GM21619 (cell line): ENCODE results near the gene HMOX2.

Experiments
- ATAC-seq: cut with Tn5 transposase; IDR thresholded peaks from one replicate; pipeline ENCODE4 v1.9.1; 2021; ENCODE audit not compliant: unreplicated experiment

The HMOX2 gene

DNA sequence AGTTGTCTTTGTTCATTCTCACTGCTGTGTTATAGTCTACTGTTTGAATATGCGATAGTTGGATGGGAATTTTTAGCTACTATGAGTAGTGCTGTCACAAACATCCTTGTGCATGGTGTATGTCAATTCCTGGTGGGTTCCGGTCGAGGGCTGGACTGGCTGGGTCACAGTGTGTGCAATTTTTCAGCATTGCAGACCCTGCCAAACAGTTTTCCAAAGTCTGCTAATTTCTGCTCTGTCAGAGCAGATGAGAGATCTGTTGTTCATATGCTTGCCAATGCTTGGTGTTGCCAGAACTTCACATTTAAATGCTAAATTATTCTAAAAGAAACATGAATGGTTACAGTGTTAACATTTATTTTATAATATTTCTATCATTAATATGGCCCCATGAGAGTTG lies 76.3 kb downstream of the HMOX2 start:
- no peak for ATAC-seq

DNA sequence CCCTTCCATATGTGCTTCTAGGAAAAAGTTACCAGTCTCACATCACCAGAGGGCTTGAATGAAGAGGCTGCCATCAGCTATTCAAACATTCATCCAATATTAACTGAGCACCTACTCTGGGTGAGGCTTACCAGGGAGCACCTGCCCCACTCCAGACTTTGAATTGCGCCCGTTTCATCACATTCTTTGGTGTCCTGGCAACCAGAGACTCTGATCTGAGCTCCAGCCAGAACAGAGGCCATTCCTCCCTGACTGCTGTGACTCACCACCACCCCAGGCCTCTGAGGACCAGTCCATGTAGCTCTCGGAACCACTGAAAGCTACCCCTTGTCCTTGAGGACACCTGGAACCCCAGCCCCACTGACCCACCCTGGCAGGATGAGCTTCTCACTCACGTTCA lies 79.9 kb downstream of the HMOX2 start, which contains the start of gene C16orf96:
TSS of gene C16orf96 (plus strand) at position 229 of the 400 bp plus-strand sequence. CDS start at position 379, 150 bp downstream.
- no peak for ATAC-seq

DNA sequence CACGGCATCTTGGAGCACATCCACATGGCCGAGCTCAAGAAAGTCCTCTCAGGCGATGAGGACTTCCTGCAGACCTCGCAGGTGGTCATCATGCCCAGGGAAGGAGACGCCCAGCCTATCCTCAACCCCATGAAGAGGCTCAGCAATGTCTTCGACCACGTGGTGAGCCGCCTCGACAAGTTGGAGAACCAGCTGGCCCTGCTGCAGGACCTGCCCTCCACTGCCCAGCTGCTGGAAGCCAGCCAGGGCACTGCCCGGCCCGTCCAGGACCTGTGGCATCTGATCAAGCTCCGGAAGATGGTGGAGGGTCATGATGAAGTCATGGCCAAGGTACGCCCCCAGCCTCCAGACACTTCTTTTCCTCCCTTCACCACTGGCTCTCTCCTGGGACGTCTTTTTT lies 80.4 kb downstream of the HMOX2 start:
- no peak for ATAC-seq

DNA sequence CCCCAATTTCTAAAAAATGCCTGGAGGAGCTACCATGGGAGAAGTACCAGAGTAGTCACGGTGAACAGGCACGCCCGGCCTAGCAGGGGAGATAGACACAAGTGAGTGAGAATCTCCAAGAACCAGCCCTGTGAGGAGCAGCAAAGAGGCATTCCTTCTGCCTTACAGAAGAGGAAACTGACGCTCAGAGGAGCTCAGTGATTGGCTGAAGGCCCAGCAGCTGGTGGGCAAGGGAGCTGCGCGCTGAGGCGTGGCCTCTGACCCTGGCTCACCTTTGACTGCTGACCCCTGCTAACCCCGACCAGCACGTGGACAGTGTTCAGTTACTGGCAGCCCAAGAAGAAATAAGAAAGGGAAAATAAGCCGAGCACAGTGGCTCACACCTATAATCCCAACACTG lies 81.8 kb downstream of the HMOX2 start:
- ATAC-seq, result no peak
